HG02973 (cell line): ENCODE data around the gene CTNND2.
"Not testable (repeated sequence)": the region's sequence is repeated elsewhere in the genome, so short reads cannot be mapped to it uniquely, and the experiment has no call there.

Experiments used
- ATAC-seq: cut with Tn5 transposase; IDR thresholded peaks from one replicate; pipeline ENCODE4 v1.9.1; 2021; ENCODE audit warnings: moderate library complexity; ENCODE audit not compliant: unreplicated experiment

The CTNND2 gene

DNA sequence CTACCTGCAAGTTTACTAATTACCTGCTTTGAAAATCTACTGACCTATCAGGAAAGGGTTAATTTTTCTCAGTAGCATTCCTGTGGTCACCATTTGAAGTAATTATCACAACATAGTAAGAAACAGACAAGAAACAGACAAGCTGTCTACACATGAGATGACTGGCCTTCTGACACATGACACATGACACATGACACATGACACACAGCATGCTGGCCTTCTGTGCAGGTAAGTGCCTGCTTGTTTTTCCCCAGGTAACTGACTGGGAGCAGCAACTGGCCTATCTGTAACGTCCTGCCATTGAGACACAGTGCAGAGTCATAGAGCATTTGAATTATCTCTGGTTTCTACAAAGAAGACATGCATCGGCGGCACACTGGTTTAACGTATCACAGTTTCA is 222.4 kb downstream of the CTNND2 start:
- no peak for ATAC-seq

DNA sequence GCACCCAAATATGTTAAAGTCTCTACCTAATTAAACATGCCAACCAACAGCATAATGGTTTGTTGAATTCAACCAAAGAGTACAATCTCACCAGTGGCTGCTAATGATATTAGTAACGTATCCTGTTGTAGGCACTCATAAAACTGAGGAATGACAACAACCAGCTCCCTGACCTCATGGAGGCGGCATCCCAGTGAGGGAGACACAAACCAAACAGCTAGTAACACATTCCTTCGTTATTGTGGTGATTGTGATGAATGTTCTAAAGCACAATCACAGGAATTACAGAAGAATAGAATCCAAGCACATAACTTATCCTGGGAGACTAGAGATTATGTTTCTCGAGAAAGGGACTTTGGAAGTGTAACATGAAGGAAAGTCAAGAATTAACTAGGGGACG is 224.6 kb downstream of the CTNND2 start:
- ATAC-seq, result no peak

DNA sequence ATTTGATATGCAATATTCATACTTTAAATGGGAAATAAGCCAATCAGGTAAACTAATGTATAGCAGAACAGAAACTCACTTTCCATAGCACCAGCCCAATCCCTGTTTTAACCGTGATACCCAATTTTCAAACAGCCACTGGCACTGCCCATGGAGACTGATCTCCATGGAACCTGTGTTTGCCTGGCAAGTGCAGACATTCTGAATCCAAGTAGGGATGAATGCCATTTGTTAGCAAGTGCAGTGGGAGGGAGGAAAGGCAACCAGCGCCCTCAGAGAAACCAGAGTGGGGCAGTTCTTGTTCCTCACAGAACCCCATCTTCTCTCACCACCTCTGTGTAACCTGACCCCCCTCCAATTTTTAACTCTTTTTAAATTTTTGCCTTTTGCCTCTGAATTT is 229.1 kb downstream of the CTNND2 start:
- ATAC-seq, result no peak

DNA sequence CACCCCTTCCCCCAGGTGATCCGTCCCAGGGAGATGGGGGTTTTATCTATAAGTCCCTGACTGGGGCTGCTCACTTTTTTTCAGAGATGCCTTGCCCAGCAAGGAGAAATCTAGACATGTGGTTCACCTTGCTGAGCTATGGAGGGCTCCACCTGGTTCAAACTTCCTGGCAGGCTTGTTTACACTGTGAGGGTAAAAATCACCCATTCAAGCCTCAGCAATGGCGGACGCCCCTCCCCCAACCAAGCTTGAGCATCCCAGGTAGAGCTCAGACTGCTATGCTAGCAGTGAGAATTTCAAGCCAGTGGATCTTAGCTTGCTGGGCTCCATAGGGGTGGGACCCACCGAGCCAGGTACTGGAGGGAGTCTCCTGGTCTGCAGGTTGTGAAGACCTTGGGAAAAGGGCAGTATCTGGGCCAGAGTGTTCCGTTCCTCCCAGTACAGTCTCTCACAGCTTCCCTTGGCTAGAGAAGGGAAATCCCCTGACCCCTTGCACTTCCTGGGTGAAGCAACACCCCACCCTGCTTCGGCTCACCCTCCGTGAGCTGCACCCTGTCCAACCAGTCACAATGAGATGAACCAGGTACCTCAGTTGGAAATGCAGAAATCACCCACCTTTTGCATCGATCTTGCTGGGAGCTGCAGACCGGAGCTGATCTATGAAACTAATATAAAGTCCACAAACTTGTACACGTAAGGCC is 231.7 kb downstream of the CTNND2 start:
- no peak for ATAC-seq

DNA sequence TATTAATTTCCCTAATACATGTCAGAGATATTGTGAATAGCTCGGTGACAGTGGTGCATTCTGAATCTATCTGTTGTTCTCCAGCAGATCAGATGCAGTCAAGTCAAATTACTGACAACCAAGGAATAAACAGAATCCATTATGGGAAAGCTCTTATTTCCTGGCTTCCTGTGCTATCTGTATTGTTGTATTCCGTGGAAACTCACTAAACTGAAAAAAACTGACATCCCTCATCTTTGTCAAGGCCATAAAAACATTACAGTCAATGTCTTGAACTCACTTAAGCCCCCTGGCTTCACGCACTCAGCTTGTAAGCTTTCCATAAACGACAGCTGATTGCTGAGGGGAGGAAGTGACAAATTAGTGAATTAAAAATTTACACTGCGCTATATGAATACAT is 245.9 kb downstream of the CTNND2 start:
- no peak for ATAC-seq

DNA sequence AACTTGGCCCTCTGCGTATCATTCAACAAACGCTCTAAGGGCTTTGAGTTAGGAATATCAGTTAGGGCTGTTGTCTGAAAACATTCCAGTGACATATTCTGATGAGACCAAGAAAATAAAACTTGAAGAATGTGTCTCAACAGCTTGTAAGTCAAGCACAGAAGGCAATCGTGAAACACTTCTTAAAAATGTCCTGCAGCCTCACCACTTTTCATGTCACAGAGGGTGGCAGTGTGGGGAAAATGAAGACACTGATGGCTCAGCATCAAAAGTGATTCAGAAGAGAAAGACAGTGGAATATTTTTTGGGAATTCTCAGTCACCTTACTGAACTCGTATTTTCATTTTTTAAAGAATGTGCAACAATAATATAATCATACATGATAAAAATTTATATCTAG is 247.3 kb downstream of the CTNND2 start:
- no peak for ATAC-seq

DNA sequence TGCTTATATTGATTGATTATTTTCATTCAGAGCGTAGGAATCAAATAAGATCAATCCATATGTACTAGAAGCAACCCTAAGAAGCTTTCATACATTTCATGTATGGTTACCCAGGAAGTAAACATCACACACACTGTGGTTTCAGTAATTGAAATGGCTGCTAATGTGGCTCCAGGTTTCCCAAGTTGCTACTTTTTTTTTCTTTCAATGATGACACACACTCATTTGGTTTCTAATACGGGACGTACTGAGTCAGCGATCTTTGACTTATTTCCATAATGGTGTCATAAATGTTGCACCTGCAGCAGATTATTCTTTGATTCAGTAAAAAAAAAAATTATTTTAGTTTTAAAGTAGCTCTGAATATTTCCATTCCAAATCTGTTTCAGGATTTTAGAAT is 248.6 kb downstream of the CTNND2 start:
- no peak for ATAC-seq

DNA sequence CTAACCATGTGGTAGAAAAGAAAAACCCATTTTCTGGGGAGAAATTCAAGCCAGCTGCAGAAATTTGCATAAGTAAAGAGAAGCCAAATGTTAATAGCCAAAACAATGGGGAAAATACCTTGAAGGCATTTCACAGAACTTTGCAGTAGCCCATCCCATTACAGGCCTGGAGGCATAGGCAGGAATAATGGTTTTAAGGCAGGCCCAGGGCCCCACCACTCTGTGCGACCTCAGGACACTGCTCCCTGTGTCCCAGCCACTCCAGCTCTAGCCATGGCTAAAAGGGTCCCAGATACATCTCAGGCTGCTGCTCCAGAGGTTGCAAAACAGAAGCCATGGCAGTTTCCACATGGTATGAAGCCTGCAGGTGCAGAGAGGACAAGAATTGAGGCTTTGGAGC is 253.3 kb downstream of the CTNND2 start:
- ATAC-seq, result no peak

DNA sequence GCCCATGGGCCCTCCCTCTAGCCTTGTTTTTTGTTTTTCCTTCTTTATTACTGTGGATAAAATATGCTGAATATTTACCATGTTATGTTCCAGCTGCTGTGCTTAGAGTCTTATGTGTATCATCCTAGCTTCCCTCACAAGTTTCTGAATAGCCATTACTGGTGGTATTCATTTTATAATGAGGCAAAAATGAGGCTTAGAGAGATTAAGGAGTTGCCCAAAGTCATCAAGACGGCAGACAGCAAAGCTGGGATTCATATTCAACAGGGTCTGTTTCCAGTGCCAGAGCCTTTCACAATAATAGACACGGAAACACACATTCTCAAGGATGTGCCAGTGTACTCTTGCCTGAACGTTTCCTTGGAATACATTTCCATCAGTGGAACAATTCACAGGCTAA is 258.1 kb downstream of the CTNND2 start:
- ATAC-seq, result no peak

DNA sequence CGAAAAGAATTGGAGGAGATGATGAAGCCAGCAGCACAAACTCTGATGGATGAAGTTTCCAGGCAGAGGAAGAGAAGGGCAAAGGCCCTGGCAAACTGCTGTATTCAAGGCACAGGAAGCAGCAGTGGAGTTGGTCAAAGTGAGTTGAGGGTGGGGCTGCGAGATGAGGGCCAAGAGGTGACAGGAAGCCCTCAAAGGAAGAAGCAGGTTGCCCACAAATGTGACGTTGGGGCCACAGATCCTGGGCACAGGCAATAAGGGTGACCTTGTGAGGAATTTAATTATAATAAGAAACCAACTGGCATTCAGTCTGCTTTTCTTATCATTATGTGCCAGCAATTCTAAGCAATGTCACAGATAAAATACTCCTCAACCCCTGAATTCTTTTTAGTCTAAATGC is 261.8 kb downstream of the CTNND2 start:
- no peak for ATAC-seq

DNA sequence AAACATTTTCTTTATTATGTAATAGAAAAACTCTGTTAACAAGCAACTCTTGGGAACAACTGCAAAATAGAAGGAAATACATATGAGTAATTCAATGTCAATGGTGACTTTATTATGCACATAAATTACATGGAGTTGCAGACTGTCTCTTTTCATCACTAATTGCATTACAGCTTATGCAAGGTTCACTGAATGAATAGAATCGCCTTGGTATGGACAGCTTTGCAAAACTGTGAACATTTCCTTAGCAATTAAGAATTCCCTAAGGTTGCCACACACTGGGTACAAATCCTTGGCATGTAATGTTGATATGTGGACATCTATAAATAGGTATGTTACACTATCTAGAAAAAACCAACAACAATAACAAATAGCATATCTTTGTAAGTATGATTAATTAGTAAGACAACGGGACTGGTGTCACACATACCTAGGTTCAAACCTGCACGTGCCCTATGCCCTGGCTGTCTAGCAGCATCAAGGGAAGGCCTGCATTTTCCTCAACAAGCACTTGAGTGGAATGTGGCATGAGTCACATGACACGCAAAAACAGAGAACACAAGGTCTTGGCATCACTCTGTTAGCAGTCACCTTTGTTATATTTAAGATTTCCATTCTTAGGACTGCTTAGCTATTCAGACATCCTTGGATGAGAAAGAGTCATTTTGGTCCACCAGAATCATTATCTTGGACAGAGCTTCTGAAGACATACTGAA is 263.9 kb downstream of the CTNND2 start:
- no peak for ATAC-seq

DNA sequence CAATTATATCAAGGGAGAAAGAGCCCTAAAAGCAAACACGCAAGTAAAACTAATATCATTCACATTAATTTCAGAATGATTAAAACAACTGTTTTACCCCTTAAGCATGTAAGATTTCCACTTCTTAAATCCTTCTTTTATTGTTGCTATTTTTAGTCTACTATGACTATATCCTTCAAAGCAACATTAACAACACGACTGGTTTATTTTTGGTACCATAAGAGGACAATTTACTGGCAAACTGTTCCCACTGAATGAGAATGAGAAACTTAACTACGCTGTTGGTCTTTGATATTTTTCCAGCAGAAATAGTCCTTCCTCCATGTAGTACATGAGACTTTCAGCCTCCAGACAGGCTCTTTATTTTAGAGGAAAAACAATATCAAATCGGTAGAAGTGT is 281.5 kb downstream of the CTNND2 start:
- ATAC-seq, result no peak

DNA sequence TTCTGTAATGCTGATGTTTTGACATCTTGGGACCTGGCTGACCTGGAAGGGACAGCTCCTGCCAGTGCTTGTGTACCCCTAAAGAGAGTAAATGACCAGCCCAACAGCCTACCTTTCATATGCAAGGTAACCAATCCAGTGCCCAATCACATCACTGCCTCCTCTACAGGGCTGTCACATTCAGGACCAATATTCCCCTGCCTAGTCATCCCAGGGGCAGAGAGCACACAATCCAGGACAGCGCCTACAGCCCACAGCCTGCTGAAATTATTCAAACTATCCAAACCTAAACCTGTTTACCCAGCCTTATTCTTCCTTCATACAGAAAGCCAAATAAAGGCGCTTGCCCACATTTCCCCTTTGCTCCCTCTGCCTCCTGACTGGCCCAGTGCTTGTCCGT is 284.1 kb downstream of the CTNND2 start:
- ATAC-seq, result no peak

DNA sequence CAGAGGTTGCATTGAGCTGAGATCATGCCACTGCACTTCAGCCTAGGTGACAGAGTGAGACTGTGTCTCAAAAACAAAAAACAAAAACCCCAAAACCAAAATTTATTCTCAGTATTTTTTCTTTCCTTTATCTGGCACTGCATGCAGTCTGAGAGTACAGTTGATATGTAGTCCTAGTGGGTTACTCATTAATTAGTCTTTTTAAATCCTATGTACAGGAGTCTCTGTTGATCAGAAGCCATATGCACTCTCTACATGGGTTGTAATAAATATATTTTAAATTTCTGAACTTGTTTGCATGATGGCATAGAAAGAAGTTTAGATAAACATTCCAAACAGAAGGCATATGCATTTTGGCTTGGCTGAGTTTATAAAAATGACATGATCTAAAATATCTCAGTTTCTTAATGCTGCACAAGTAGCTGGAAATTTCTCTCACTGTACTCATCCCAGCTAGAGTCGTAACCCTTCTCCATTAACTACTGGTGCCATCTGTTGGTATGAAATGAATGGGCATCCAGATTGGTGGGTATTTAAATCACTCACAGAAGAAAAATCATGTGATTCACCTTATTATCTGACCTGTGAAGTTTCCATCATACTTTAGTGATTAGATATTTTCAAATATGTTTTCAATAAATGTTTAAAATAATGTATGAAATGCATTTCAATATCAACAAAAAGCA is 284.8 kb downstream of the CTNND2 start:
- ATAC-seq, result no peak

DNA sequence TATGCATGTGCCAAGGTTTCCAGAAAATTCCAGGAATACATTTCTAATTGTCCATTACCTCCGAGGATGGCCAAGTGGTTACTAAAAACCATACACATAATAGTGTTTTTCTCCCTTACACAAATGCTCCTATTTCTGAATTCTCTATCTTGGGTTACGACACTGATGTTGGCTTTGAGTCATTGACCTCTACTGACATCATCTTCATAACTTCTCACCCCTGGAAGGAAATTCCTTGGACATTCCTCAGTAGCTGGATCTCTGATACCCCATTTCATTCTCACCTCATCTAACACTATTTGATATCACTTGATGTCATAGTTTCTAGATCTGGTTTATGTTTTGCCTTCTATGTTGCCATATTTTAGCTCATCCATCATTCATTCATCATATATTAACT is 287.2 kb downstream of the CTNND2 start:
- no peak for ATAC-seq

DNA sequence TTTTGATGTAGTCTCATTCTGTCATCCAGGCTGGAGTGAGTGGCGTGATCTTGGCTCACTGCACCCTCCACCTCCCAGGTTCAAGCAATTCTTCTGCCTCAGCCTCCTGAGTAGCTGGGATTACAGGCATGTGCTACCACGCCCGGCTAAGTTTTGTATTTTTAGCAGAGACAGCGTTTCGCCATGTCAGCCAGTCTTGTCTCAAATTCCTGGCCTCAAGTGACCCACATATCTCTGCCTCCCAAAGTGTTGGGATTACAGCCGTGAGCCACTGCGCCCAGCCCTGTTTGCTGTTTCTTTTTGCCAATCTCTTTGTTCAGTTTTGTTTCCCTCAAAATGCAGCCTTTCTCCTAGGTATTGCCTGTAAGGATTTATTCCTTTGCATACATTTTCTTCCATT is 287.6 kb downstream of the CTNND2 start:
- ATAC-seq, result not testable (repeated sequence)

DNA sequence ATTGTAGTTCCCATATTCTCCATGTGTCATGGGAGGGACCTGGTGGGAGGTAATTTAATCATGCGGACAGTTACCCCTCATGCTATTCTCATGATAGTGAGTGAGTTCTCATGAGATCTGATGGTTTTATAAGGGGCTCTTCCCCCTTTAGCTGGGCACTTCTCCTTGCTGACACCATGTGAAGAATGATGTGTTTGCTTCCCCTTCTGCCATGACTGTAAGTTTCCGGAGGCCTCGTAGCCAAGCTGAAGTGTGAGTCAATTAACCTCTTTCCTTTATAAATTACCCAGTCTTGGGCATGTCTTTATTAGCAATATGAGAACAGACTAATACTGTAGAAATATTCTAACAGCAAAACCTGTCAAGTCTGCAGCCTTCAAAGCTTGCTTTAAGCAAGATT is 293.2 kb downstream of the CTNND2 start:
- ATAC-seq, result no peak

DNA sequence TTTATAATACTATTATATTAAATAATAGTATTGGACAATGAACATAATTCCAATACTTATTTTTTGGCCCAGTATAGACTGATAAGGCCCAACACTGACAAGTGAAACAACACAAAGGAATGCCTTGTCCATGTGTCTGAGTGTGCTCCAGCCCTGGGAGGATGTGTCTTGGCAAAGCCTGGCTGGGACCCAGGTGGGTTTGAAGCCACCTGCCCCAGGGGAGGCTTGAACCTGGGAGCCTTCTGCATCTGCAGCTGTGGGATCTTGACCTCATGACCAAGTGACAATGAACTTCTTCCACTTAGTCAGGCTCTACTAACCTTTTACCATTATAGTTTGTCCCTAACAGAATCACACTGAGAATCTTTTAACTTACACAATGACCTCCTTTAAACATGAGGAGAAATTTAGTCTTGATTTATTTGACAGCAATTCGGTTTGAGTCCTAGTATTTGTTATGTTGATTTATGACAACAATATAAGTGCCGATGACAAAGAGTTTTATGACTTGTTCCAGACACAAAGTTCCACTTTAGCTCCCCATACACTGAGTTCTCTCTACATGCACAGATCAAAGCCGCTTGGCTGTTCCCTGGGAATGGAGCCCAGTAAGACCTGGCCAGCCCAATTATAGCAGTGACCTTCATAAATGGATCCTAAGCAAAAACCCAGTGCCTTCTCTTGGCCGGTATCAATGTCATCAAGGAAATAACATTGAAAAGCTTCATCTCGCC is 294.5 kb downstream of the CTNND2 start:
- ATAC-seq, result no peak

DNA sequence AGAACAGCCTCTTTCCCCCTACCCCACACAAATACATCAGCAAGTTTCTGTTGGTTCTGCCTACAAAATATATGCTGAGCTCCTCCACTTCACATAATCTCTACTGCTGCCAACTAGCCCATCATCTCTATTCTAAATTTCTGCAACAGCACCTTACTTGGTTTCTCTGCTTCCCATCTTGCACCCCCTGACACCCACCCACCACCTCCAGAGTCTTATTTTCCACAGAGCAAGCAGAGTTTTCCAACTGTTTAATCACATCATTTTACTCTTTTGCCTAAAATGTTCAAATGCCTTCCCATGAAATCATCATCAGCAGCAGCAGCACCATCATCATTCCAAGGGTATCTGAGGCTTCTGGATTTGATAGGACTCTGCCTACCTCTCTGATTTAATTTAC is 295.7 kb downstream of the CTNND2 start:
- ATAC-seq, result no peak

DNA sequence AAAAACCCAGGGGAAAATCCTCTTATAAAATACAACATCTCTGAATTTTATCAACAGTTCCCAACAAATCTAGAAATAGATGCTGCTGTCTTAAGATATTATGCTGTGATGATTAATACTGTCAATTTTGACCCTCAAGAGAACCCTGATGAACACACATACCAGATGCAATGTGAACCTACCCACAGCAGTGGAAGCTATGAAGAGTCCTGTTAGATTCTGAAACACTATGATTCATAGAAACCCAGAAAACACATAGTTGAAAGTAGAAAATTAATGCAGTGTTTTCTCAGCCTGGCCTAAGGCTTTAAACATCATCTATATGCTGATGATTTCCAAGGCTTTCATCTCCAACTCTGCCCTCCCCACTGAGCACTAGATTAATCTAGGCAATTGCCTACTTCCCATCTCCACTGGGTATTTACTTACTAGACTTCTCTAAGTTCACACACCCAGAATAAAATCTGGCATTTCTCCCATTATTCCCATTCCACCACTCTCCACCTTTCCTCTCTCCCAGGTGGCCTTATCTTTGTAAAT is 296.2 kb downstream of the CTNND2 start:
- ATAC-seq, result no peak

DNA sequence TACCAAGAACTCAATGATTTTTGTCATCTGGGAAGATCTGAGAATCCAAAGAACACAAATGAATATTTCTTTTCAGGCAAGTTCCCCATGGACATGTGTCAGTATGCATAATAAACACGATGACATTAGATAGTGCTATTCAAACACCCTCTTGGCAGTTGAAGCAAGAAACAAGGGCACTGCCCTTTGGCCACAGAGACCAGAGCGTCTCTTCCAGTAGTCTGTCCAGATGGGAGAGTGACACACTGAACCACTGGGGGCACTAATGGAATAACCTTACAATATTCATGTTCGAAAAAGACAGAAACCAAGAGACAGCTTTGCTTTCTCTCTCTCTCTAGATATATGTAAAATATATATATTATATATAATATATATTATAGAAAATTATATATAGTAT is 301.9 kb downstream of the CTNND2 start:
- ATAC-seq, result no peak
